Measurements from ENCODE around the gene ZNF385D.
"Not testable (repeated sequence)": the region's sequence is repeated elsewhere in the genome, so short reads cannot be mapped to it uniquely, and the experiment has no call there.

Gene ZNF385D

DNA sequence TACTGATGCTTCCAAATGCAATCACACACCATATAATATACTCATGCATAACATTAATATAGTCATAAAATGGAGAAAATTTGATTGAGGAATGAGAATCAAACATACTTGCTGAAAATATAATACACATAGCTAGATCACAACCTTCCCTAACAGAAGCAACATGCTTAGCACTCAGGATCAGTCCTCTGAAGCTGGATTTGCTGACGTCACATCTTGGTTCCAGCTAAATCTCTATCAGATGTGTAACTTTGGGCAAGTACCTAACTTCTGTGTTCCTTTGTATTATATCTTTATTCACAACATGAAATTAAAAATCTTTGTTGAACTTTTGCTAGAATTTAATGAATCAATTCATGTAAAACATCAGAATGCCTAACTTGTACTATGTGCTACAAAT, 263.5 kb downstream of the ZNF385D start:
- TF ChIP-seq, protein P1, sequence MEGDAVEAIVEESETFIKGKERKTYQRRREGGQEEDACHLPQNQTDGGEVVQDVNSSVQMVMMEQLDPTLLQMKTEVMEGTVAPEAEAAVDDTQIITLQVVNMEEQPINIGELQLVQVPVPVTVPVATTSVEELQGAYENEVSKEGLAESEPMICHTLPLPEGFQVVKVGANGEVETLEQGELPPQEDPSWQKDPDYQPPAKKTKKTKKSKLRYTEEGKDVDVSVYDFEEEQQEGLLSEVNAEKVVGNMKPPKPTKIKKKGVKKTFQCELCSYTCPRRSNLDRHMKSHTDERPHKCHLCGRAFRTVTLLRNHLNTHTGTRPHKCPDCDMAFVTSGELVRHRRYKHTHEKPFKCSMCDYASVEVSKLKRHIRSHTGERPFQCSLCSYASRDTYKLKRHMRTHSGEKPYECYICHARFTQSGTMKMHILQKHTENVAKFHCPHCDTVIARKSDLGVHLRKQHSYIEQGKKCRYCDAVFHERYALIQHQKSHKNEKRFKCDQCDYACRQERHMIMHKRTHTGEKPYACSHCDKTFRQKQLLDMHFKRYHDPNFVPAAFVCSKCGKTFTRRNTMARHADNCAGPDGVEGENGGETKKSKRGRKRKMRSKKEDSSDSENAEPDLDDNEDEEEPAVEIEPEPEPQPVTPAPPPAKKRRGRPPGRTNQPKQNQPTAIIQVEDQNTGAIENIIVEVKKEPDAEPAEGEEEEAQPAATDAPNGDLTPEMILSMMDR (IDR thresholded peaks at IDR 0.05; ENCODE audit: low read depth, low read length), result no peak
- no peak overlapping the region for H3K4me3 ChIP-seq (ENCODE audit: low read depth, low read length)
- DNase-seq (ENCODE audit: low read depth, low spot score), result no peak
- in situ Hi-C loops (cut with HindIII; ENCODE audit: low sequenced_read_pairs), result no loop called here

DNA sequence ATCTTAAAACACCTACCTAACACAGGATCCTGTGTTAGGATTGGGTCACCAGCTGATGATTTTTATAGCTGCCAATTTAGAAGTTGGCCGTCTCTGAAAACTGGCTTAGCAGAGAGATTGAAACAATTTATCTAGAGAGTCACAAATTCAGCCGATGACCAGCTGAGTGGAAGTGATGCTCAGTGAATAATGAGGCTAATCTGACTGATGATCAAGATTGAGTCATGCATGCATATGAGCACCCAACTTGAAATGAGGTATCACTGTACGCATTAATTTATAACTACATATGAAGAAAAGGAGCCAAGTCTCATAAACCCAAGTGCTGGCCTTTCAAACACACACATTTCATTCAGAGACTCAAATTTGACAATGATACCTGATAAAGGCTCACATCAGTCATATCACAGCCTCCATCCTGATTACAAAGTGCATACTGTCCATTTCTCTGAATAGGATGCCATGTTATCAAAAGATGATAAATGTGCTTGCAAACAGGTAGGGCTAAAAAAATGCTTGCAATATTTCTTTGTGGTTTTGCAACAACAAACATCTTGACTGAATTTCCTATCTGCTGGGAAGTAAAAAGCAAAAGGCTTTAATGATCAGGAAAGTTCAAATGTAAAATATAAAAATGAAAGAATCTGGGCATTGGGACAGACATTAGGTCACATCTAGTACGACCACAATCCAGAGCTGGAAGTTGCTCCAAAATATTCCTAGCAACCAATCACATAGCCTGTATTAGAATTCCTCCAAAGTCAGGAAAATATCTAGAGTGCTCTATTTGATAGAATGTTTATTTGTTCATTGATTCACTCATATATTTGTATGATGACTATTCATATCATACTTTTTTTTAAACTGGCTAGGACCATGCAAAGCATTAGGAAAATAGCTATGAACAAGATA, 264.7 kb downstream of the ZNF385D start:
- DNase-seq (ENCODE audit: low read depth, low spot score); in situ Hi-C loops (cut with HindIII; ENCODE audit: low sequenced_read_pairs); H3K4me3 ChIP-seq (ENCODE audit: low read depth, low read length): not testable (repeated sequence)

DNA sequence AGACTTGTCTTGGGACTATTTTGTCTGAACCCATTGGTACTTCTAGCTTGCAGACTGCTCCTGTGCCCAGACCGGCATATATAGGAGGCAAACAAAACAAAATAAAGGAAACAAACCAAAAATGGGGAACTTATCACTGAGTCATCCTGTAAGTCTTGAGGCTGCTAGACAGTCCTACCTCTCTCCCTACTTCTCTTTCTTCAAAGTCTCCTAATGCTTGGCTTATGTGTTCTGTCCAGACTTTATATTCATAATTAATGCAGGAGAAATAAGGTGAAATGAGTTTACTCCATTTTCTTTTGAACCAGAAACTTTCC, 266.2 kb downstream of the ZNF385D start:
- DNase-seq (ENCODE audit: low read depth, low spot score), result no peak
- TF ChIP-seq, protein P1 (IDR thresholded peaks at IDR 0.05; ENCODE audit: low read depth, low read length), result no peak
- in situ Hi-C loops (cut with HindIII; ENCODE audit: low sequenced_read_pairs), result no loop called here
- H3K4me3 ChIP-seq (ENCODE audit: low read depth, low read length), result no peak overlapping the region

DNA sequence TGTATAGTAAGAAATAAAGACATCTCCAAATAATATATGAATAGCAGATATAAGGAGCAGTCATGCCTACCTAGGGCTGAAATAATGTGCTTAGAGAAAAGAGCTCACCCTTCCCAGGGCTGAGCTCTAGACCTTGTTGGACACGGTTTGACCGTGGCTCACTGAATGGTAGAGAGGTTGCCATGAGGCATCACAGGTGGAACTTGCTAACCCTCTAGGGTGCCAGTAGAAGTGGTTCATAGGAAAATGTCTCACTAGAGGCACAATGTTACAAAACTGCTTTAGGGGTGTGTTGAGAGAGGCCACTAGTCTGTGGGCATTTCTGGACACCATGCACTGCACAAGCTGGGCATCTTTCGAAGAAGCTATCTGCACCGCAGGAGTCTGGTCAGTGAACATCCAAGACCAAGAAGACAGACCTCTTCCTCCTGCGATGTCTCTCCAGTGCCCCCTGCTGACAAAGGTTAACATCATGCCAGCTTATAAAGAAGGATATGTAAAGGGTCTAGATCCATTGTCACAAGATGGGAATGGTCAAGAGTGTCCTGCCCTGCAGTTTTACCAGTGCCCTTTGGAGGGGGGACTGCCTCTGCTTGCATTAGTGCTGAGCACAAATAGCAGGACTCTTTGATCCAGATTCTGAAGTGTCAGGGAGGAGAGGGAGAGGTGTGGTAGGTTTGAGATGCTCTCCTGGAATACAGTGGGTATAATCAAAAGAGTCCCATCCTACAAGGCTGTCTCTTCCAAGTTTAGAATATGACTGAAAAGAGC, 266.8 kb downstream of the ZNF385D start:
- TF ChIP-seq, protein P1 (IDR thresholded peaks at IDR 0.05; ENCODE audit: low read depth, low read length), result peak; percentile 69
- no peak overlapping the region for H3K4me3 ChIP-seq (ENCODE audit: low read depth, low read length)
- in situ Hi-C loops (cut with HindIII; ENCODE audit: low sequenced_read_pairs), result no loop called here
- DNase-seq (ENCODE audit: low read depth, low spot score), result peak; percentile 72

DNA sequence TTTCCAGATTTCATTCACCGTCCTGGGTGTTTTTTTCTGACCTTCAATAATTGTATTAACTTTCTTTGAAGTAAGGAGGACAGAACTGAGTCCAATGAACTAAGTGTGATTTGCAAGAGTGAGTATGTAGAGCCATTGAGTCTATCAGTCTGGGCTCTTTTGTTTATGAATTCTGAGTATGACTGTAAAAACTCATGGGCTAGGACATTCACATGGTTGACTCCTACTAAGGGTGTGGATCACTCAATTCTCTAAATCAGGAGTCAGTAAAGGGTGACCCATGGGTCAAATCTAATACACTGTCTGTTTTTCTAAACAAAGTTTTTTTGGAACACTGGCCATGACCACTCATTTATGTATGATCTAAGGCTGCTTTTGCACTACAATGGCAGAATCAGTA, 269.0 kb downstream of the ZNF385D start:
- no peak for DNase-seq (ENCODE audit: low read depth, low spot score)
- no peak overlapping the region for H3K4me3 ChIP-seq (ENCODE audit: low read depth, low read length)
- in situ Hi-C loops (cut with HindIII; ENCODE audit: low sequenced_read_pairs), result no loop called here
- TF ChIP-seq, protein P1 (IDR thresholded peaks at IDR 0.05; ENCODE audit: low read depth, low read length), result no peak

DNA sequence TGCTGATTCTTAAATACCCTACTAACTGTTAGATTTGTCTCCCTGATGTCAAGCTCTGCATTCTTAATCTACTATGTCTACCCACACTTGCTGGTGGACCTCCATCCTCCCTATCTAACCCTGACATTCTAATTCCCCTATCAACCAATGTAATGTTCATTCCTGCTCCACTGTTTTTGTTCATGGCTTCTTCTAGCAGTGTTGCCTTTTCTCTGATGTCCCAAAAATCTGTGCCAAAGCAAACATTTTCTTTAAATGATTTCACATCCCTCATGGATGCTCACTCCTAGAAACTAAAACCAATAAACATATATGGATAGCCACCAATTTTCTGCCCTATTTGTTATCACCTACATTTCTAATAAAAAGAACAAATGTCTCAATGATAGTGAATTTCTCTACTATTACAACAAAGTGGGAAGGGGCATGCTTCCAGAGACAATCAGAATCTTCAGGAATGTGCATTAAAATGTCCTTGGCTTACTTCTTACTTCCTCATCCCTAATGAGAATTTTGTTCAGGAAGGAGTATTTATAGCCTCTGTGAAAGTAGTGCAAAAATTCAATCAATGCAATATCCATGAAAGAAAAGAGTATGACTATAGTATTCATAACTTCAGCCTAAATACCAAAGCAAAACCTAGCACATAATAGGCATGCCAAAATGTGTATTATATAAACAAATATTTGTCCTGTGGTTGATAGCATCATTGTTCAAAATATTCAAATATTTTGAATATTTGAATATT, 273.3 kb downstream of the ZNF385D start:
- no peak overlapping the region for H3K4me3 ChIP-seq (ENCODE audit: low read depth, low read length)
- in situ Hi-C loops (cut with HindIII; ENCODE audit: low sequenced_read_pairs), result no loop called here
- DNase-seq (ENCODE audit: low read depth, low spot score), result peak; percentile 49
- TF ChIP-seq, protein P1 (IDR thresholded peaks at IDR 0.05; ENCODE audit: low read depth, low read length), result no peak
